ENCODE measurements around the gene LSAMP. TPM values are rescaled to one million over a fixed set of nuclear protein-coding genes. Genes with fewer than 3 reads are reported as not detected.

The LSAMP gene
- total and polyA plus RNA-seq, 2 donors (not counting 3 experiments of a cell fraction or from before 2014, with no cell fraction given): not detected

GRCh38 chr3:116124166-116124565, 321.1 kb downstream of the LSAMP start:
- DNase-seq (ENCODE audit: low read depth, low spot score) (no peak), FAIRE-seq (no peak)
- no peaks in the 10 kb centered on the region for H3K27me3 ChIP-seq (ENCODE audit: control insufficient read depth in 2 of 2, insufficient read depth in 2 of 2, low read length in 2 of 2)
- no peak overlapping the region for H3K9ac ChIP-seq (replicated peaks; ENCODE audit: extremely low read depth, insufficient read depth, low read length)
- no peaks in the 10 kb centered on the region for H4K20me1 ChIP-seq (replicated peaks; ENCODE audit: control insufficient read depth, extremely low read depth, insufficient read depth, low read length)
- CTCF ChIA-PET: no interaction called here
- TF ChIP-seq MAX (IDR thresholded peaks at IDR 0.05; ENCODE audit: insufficient read depth, insufficient read length) (no peak), POLR2AphosphoS5 (IDR thresholded peaks at IDR 0.05; ENCODE audit: insufficient read depth, low read depth, low read length) (no peak), POLR2A (IDR thresholded peaks at IDR 0.05; ENCODE audit: low read depth, low read length) (no peak), MYC (IDR thresholded peaks at IDR 0.05; ENCODE audit: low read depth, low read length) (no peak), FOS (IDR thresholded peaks at IDR 0.05; ENCODE audit: borderline replicate concordance, insufficient read depth, low read length) (no peak), EZH2 (IDR thresholded peaks at IDR 0.05; ENCODE audit: borderline replicate concordance, low read depth, low read length, severe bottlenecking) (no peak), JUN (IDR thresholded peaks at IDR 0.05; ENCODE audit: borderline replicate concordance, insufficient read depth, insufficient read length, low read depth) (no peak), GATA2 (IDR thresholded peaks at IDR 0.05; ENCODE audit: insufficient read depth, insufficient read length, low read depth, low read length) (no peak), CTCF (IDR thresholded peaks at IDR 0.05; ENCODE audit: extremely low read depth in 1 of 2, insufficient read depth in 1 of 2, low read depth in 1 of 2, low read length in 2 of 2) (no peak)
- POLR2A ChIA-PET: no interaction called here
- H3K27ac ChIP-seq (ENCODE audit: insufficient read depth, low read depth, low read length): no peak overlapping the region
- H3K4me1 ChIP-seq (ENCODE audit: control insufficient read depth, extremely low read depth, insufficient read depth, low read length): no peaks in the 10 kb centered on the region
- H3K79me2 ChIP-seq (ENCODE audit: control insufficient read depth, insufficient read depth, low read length): no peaks in the 10 kb centered on the region
- BruUV-seq (replicated peaks): no TSS peak
- H2AFZ ChIP-seq (ENCODE audit: low read depth, low read length): no peak overlapping the region
- no peaks in the 10 kb centered on the region for H3K9me1 ChIP-seq (replicated peaks; ENCODE audit: control insufficient read depth, extremely low read depth, insufficient read depth, low read length)
- intact Hi-C loops (cut with micrococcal nuclease): no loop called here
- H3K4me2 ChIP-seq (ENCODE audit: insufficient read depth, low read length): no peak overlapping the region
- dilution Hi-C loops (cut with MboI; ENCODE audit: extremely low pct_ligation_motif_present, low sequenced_read_pairs): no loop called here
- no peaks in the 10 kb centered on the region for H3K36me3 ChIP-seq (ENCODE audit: control insufficient read depth in 2 of 2, extremely low read depth in 1 of 2, insufficient read depth in 2 of 2, low read length in 2 of 2)
- no peaks in the 10 kb centered on the region for H3K9me3 ChIP-seq (replicated peaks; ENCODE audit: control insufficient read depth, insufficient read depth, low read length)
- no peak overlapping the region for H3K4me3 ChIP-seq (replicated peaks in 1 of 3; ENCODE audit: insufficient read depth in 1 of 3, low read depth in 1 of 3, low read length in 3 of 3)
